Muscle layer of colon (tissue), 2 donors: Measurements from ENCODE around the gene CDC42SE2.
"Not testable (repeated sequence)": the region's sequence is repeated elsewhere in the genome, so short reads cannot be mapped to it uniquely, and the experiment has no call there.

Experiments used
- H3K27ac ChIP-seq: one replicate; pipeline ENCODE4 v1.7.0; 2013; ENCODE audit warnings: low read depth, mild to moderate bottlenecking, low read length, moderate library complexity
- H3K27me3 ChIP-seq, 2 donors: one replicate each; pipeline ENCODE4 v1.7.0; 2013; ENCODE audit warnings: low read length in 2 of 2, mild to moderate bottlenecking in 2 of 2; ENCODE audit not compliant: insufficient read depth in 2 of 2, control insufficient read depth in 1 of 2
- H3K36me3 ChIP-seq: one replicate; pipeline ENCODE4 v1.7.0; 2013; ENCODE audit warnings: mild to moderate bottlenecking, low read length; ENCODE audit not compliant: insufficient read depth
- H3K4me1 ChIP-seq: one replicate; pipeline ENCODE4 v1.7.0; 2013; ENCODE audit warnings: mild to moderate bottlenecking, low read length; ENCODE audit not compliant: insufficient read depth
- H3K4me3 ChIP-seq, 2 donors: one replicate each; pipeline ENCODE4 v1.7.0; 2013; ENCODE audit warnings: low read length in 2 of 2, low read depth in 1 of 2, mild to moderate bottlenecking in 1 of 2, moderate library complexity in 1 of 2
- H3K9ac ChIP-seq: one replicate; pipeline ENCODE4 v1.7.0; 2013; ENCODE audit warnings: low read length
- H3K9me3 ChIP-seq: one replicate; pipeline ENCODE4 v1.7.0; 2013; ENCODE audit warnings: mild to moderate bottlenecking, low read length
- donor health status: abdominal sarcoma.
- donor health status: Adenocarcinoma of cecum.

CDC42SE2 gene

DNA sequence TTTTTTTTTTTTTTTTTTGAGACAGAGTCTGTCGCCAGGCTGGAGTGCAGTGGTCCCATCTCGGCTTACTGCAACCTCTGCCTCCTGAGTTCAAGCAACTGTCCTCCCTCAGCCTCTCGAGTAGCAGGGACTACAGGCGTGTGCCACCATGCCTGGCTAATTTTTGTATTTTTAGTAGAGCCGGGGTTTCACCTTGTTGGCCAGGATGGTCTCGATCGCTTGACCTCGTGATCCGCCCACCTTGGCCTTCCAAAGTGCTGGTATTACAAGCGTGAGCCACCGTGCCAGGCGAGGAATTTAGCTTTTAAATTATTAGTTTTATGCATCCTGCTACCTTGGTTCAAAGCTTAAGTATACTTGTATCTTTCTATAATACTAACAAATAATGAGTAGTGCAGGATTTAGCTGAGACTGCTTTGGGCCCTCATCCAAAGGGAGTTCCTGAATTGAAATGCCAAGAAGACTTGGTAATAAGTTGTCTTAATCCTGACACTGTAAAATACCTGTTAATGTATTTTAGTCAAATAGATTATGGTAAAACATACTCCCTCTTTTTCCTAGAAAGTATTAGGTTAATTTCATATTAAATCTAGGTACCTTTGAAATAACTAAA is 5.0 kb downstream of the CDC42SE2 start:
- H3K9ac ChIP-seq, result no peak overlapping the region
- no peak overlapping the region for H3K4me3 ChIP-seq
- H3K4me1 ChIP-seq, result peaks cover 8% of the 10 kb centered on the region
- H3K27me3 ChIP-seq, result no peaks in the 10 kb centered on the region
- H3K9me3 ChIP-seq, result no peaks in the 10 kb centered on the region
- no peaks in the 10 kb centered on the region for H3K36me3 ChIP-seq
- H3K27ac ChIP-seq, result no peak overlapping the region

- Histone ChIP-seq H3K36me3 (no peaks in the 10 kb centered on the region), H3K9ac (no peak overlapping the region), H3K4me3 (no peak overlapping the region), H3K27ac (no peak overlapping the region), H3K27me3 (no peaks in the 10 kb centered on the region), H3K4me1 (peaks cover 1% of the 10 kb centered on the region), H3K9me3 (no peaks in the 10 kb centered on the region)
Observed at GRCh38 chr5:131270809-131271208, 7.0 kb downstream of the CDC42SE2 start.

DNA sequence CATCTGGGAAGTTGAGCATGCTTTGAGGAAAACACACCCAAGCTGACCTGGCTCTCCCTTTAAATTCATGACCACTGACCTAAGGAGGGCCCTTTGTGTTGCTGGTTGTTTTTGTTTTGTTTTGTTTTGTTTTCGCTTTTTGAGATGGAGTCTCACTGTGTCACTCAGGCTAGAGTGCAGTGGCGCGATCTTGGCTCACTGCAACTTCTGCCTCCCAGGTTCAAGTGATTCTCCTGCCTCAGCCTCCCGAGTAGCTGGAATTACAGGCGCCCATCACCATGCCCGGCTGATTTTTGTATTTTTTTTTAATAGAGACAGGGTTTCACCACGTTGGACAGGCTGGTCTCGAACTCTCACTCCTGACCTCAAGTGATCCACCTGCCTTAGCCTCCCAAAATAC is 8.0 kb downstream of the CDC42SE2 start:
- H3K4me1 ChIP-seq, H3K27me3 ChIP-seq, H3K9ac ChIP-seq, H3K9me3 ChIP-seq, H3K27ac ChIP-seq, H3K4me3 ChIP-seq, H3K36me3 ChIP-seq: not testable (repeated sequence)

GRCh38 chr5:131272307-131272706 is 8.5 kb downstream of the CDC42SE2 start:
- no peaks in the 10 kb centered on the region for H3K36me3 ChIP-seq
- H3K27me3 ChIP-seq, result no peaks in the 10 kb centered on the region
- no peaks in the 10 kb centered on the region for H3K4me1 ChIP-seq
- no peaks in the 10 kb centered on the region for H3K9me3 ChIP-seq
- H3K9ac ChIP-seq, result no peak overlapping the region
- no peak overlapping the region for H3K27ac ChIP-seq
- no peak overlapping the region for H3K4me3 ChIP-seq

DNA sequence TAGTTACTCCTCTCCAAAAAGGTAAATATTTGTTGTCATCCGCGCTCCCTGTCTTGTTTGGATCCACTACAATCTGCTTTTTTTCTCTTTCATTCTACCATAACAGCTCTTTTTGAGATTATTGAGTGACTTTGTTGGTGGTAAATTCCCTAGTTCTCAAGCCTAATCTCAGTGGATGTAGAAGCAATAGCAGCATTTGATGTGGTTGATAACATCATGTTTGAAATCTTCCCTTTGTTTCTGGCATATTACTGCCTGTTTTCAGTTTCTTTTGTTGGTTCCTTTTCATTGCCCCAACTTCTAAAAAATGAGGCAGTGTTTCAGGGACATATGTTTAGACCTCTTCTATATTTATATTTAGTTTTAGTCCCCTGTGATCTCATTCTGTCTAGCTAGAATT is 8.9 kb downstream of the CDC42SE2 start:
- Histone ChIP-seq H3K27me3 (no peaks in the 10 kb centered on the region), H3K9me3 (no peaks in the 10 kb centered on the region), H3K4me3 (no peak overlapping the region), H3K9ac (no peak overlapping the region), H3K36me3 (no peaks in the 10 kb centered on the region), H3K27ac (no peak overlapping the region), H3K4me1 (no peaks in the 10 kb centered on the region)

DNA sequence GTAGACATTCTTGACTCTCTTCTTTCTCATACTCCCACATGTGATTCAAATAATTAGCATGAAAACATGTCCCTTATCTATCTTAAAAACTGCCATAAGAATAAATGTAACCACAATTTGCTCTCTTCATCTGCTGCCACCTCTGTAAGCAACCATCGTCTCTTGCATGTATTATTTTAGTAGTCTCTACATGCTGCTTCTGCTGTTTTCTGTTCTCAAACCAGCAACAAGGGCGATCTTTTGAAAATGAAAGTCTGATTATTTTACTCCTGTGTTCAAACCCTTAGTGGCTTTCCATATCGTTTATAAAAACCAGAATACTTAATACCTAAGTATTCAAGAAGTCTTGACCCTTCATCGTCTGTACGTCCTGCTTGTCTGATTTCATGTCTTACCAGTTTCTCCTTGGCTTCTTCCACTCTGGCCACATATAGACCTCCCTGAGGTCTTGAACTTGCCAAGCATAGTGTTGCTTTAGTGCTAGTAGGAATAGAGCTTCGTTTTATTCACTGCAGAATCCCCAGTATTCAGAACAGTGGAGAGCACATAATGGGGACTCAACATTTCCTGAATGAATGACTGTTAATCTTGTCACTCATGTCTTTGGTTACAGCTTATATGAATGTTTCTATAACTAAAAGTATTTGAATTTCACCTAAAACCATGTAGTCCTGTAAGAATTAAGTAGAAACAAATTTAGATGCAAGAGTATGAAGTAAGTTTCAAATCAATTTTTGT is 10.6 kb downstream of the CDC42SE2 start:
- peaks cover under 1% of the 10 kb centered on the region for H3K4me1 ChIP-seq

DNA sequence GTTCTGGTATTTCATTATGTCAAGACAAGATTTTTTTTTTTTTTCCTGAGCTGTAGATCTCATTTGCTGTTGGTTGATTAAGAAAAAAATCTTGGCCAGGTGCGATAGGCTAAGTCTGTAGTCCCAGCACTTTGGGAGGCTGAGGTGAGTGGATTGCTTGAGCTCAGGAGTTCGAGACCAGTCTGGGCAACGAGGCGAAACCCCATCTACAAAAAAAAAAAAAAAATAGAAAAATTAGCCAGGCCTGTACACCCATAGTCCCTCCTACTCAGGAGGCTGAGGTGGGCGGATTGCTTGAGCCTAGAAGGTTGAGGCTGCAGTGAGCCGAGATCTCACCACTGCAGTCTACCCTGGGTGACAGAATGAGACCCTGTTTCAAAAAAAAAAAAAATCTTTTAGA is 12.2 kb downstream of the CDC42SE2 start:
- Histone ChIP-seq H3K9ac (no peak overlapping the region), H3K4me1 (peaks cover 17% of the 10 kb centered on the region), H3K36me3 (no peaks in the 10 kb centered on the region), H3K4me3 (no peak overlapping the region), H3K27me3 (no peaks in the 10 kb centered on the region), H3K27ac (no peak overlapping the region), H3K9me3 (no peaks in the 10 kb centered on the region)

More for the DNA sequence above, 10.6 kb downstream of the CDC42SE2 start:
- H3K36me3 ChIP-seq, result no peaks in the 10 kb centered on the region
- H3K9me3 ChIP-seq, result no peaks in the 10 kb centered on the region
- H3K9ac ChIP-seq, result no peak overlapping the region
- no peak overlapping the region for H3K27ac ChIP-seq
- no peaks in the 10 kb centered on the region for H3K27me3 ChIP-seq
- H3K4me3 ChIP-seq, result no peak overlapping the region

DNA sequence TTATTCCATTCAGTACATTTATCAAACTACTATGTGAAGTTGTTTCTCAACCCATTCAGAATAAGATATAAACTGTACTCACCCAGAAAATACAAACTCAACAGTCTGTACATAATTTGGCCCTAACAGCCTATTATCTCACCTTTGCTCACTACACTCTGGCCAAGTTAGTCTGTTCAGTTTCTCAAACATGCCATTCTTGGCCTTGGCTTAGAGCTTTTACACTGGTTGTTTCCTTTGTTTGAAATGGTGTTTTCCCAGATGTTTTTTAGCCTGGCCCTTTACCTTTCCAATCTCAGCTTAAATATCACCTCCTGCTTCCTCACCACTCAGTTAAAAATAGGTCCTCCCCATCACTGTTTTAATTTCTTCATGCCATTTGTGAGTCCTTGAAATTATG is 13.6 kb downstream of the CDC42SE2 start:
- Histone ChIP-seq H3K9me3 (no peaks in the 10 kb centered on the region), H3K4me3 (no peak overlapping the region), H3K27ac (no peak overlapping the region), H3K9ac (no peak overlapping the region), H3K4me1 (peaks cover 19% of the 10 kb centered on the region), H3K36me3 (no peaks in the 10 kb centered on the region), H3K27me3 (no peaks in the 10 kb centered on the region)

DNA sequence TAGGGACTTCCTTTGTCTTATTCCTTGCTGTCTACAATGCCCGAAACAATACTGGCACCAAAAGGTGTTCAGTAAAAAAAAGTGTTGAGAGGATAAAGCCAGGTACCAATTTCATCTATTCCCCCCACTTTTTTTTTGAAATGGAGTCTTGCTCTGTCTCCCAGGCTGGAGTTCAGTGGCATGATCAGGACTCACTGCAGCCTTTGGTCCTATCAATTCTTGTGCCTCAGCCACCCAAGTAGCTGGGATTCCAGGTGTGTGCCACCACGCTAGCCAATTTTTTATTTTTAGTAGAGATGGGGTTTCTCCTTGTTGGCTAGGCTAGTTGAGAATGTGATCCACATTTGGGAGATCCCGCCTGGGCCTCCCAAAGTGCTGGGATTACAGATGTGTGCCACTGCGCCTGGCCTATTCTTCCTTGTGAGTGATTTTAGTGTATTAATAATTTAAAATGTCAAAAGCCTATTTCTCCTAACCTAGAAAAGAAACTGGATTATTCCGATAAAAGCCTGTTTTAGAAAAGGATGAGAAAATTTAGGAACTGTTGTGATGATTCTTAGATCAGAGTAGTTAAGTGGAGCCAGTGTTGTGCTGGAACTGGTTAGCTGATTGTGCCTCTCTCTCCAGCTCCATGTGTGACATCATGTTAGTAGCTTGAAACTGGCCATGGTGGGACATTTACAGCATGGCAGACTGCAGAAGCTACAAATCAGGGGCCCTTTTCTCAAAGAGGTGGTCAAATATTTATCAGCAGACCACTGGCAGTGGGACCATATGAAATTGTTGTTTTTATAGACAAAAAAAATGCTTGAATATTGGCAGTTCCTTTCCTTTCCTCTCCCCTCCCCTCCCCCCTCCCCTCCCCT is 14.3 kb downstream of the CDC42SE2 start:
- H3K4me3 ChIP-seq, result no peak overlapping the region
- H3K4me1 ChIP-seq, result peaks cover 19% of the 10 kb centered on the region
- no peak overlapping the region for H3K9ac ChIP-seq
- no peak overlapping the region for H3K27ac ChIP-seq
- H3K36me3 ChIP-seq, result no peaks in the 10 kb centered on the region
- no peaks in the 10 kb centered on the region for H3K9me3 ChIP-seq
- H3K27me3 ChIP-seq, result no peaks in the 10 kb centered on the region

DNA sequence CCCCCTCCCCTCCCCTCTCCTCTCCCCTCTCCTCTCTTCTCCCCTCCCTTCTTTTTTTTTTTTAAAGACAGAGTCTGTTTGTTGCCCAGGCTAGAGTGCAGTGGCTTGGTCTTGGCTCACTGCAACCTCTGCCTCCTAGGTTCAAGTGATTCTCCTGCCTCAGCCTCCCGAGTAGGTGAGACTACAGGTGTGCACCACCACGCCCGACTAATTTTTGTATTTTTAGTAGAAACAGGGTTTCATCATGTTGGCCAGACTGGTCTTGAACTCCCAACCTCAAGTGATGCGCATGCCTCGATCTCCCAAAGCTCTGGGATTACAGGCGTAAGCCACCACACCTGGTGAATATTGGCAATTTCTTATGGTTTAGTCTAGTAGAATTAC is 14.9 kb downstream of the CDC42SE2 start:
- not testable (repeated sequence) for H3K27ac ChIP-seq, H3K4me3 ChIP-seq, H3K9ac ChIP-seq, H3K9me3 ChIP-seq, H3K36me3 ChIP-seq, H3K27me3 ChIP-seq
- peaks cover 19% of the 10 kb centered on the region for H3K4me1 ChIP-seq

GRCh38 chr5:131279204-131279603 is 15.4 kb downstream of the CDC42SE2 start:
- peaks cover 19% of the 10 kb centered on the region for H3K4me1 ChIP-seq
- no peak overlapping the region for H3K27ac ChIP-seq
- no peak overlapping the region for H3K4me3 ChIP-seq
- no peaks in the 10 kb centered on the region for H3K27me3 ChIP-seq
- H3K9ac ChIP-seq, result no peak overlapping the region
- no peaks in the 10 kb centered on the region for H3K9me3 ChIP-seq
- no peaks in the 10 kb centered on the region for H3K36me3 ChIP-seq
